Neural cell (in vitro differentiated cells): Measurements from ENCODE around the gene DSCAML1.

Experiments used
- EZH2 ChIP-seq: fragments of 200-600, 300-800 bp; shearing (Covaris generic), sonication (generic); IDR thresholded peaks from 2 replicates; pipeline ENCODE4 v1.6.1; 2014; ENCODE audit warnings: antibody characterized with exemption, low read length, borderline replicate concordance, mild to moderate bottlenecking; ENCODE audit not compliant: insufficient read depth, poor library complexity, severe bottlenecking
- MXI1 ChIP-seq: fragments of 450-650 bp; conservative IDR thresholded peaks from 2 replicates; pipeline ENCODE4 v1.6.1; 2014; ENCODE audit warnings: antibody characterized with exemption, mild to moderate bottlenecking; ENCODE audit not compliant: poor library complexity, severe bottlenecking
- POLR2AphosphoS5 ChIP-seq: IDR thresholded peaks from 2 replicates; pipeline ENCODE4 v1.6.1; 2012
- TF ChIP-seq, protein P1 (sequence below): fragments of 450-650 bp; IDR thresholded peaks from 2 replicates; pipeline ENCODE4 v1.5.1; 2014; ENCODE audit warnings: antibody characterized with exemption, mild to moderate bottlenecking, moderate library complexity; ENCODE audit not compliant: poor library complexity, severe bottlenecking
- TF ChIP-seq, protein P2 (sequence below): IDR thresholded peaks from 2 replicates; pipeline ENCODE4 v1.6.1; 2012; ENCODE audit warnings: borderline replicate concordance

DNA sequence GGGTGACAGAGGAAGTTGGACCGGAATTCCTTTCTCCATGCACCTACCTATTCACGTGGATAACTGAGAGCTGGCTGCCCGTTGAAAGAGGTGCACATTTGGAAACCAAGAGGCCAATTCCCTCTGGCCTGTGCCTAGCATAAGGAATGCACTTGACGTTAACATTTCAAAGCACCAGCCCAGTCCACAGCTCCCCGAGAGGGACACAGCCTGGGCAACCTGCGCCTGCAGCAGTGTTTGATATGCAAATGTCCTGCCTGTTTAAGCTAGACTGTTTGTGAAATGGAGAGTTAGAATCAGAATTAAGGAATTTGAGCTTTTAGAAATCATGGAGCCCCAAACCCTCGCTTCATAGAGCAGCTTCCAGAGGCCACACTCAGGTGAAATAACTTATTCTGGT lies 126.1 kb downstream of the DSCAML1 start:
- TF ChIP-seq, protein P1, sequence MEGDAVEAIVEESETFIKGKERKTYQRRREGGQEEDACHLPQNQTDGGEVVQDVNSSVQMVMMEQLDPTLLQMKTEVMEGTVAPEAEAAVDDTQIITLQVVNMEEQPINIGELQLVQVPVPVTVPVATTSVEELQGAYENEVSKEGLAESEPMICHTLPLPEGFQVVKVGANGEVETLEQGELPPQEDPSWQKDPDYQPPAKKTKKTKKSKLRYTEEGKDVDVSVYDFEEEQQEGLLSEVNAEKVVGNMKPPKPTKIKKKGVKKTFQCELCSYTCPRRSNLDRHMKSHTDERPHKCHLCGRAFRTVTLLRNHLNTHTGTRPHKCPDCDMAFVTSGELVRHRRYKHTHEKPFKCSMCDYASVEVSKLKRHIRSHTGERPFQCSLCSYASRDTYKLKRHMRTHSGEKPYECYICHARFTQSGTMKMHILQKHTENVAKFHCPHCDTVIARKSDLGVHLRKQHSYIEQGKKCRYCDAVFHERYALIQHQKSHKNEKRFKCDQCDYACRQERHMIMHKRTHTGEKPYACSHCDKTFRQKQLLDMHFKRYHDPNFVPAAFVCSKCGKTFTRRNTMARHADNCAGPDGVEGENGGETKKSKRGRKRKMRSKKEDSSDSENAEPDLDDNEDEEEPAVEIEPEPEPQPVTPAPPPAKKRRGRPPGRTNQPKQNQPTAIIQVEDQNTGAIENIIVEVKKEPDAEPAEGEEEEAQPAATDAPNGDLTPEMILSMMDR: no peak
- no peak for TF ChIP-seq MXI1
- TF ChIP-seq, protein P2, sequence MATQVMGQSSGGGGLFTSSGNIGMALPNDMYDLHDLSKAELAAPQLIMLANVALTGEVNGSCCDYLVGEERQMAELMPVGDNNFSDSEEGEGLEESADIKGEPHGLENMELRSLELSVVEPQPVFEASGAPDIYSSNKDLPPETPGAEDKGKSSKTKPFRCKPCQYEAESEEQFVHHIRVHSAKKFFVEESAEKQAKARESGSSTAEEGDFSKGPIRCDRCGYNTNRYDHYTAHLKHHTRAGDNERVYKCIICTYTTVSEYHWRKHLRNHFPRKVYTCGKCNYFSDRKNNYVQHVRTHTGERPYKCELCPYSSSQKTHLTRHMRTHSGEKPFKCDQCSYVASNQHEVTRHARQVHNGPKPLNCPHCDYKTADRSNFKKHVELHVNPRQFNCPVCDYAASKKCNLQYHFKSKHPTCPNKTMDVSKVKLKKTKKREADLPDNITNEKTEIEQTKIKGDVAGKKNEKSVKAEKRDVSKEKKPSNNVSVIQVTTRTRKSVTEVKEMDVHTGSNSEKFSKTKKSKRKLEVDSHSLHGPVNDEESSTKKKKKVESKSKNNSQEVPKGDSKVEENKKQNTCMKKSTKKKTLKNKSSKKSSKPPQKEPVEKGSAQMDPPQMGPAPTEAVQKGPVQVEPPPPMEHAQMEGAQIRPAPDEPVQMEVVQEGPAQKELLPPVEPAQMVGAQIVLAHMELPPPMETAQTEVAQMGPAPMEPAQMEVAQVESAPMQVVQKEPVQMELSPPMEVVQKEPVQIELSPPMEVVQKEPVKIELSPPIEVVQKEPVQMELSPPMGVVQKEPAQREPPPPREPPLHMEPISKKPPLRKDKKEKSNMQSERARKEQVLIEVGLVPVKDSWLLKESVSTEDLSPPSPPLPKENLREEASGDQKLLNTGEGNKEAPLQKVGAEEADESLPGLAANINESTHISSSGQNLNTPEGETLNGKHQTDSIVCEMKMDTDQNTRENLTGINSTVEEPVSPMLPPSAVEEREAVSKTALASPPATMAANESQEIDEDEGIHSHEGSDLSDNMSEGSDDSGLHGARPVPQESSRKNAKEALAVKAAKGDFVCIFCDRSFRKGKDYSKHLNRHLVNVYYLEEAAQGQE: no peak
- no peak for TF ChIP-seq EZH2
- TF ChIP-seq POLR2AphosphoS5: no peak
